ENCODE data around the gene FOXF1.

GRCh38 chr16:86512860-86513470, 2.6 kb downstream of the FOXF1 start:
- TF ChIP-seq POLR2A (IDR thresholded peaks at IDR 0.05), result no peak
- no peak for TF ChIP-seq CTCF (IDR thresholded peaks at IDR 0.05)

Data from heart left ventricle (tissue), 13 donors.